HUDEP-2 (cell line): ENCODE measurements around the gene STRA8.

ENCODE experiments used
- DNase-seq, 76 experiments: peaks; one replicate each; lab custom pipeline; 2025; ENCODE audit not compliant: unreplicated experiment in 76 of 76; lab: John Stamatoyannopoulos, UW

The STRA8 gene

DNA sequence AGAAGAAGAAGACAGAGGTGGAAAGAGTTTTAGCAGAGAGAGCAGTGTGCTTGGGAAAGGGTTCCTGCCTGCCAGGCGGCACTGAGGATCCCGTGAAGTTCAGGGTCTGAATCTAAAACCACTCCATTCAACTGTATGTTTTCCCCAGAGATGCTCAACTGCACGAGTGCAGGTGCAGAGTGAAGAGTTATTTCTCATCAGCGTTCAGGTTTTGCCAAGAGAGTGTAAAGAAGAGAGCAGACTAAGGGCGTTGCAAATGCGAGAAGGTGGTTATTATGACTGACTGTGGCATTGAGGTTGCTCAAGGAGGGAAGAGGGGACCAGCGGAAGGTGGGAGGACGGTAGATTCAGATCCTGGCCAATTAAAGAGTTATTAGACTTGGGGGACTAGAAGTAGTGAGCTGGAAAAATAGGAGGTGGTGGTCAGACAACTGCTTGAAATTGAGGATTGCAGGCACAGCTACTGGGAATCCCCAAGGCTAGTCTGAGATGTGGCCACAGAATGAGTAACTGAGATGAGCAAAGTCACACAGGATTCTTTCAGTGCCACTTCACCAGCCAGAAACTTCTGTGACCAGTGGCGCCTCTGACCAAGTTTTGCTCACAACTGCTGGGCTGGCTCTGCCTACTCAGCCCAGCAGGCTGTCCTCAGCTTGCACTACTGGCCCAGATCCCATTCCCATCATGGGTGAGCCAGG is 29.1 kb downstream of the STRA8 start:
- no peak for DNase-seq

DNA sequence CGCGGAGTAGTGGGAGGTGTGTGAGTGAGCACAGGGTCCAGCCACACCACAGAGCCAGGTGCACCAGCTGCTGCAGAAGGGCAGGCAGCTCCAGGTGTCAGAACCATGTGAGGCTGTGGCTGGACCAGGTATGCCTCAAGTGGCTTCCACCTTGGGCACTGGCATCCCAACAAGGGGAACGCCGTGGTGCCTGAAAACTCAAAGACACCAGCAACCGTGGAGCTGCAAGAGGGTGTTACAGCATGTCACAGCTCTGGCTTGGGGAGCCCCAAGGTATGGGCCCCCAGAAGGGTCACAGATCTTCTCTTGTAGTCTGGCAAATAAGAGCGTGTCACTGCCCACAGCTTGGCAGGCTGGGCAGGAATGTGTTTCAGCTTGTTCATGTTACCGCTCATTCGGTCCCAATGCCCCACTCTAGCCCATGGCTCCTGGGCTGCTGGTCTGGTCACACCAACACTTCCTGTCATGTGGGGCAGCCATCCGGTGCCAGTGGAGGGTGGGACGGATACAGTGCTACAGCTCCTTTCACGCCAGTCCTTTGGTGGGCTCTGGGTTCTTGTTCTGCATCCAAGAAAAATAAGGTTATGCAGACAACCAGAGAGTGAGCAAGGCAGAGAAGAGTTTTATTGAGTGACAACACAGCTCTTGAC is 29.8 kb downstream of the STRA8 start:
- DNase-seq: no peak

DNA sequence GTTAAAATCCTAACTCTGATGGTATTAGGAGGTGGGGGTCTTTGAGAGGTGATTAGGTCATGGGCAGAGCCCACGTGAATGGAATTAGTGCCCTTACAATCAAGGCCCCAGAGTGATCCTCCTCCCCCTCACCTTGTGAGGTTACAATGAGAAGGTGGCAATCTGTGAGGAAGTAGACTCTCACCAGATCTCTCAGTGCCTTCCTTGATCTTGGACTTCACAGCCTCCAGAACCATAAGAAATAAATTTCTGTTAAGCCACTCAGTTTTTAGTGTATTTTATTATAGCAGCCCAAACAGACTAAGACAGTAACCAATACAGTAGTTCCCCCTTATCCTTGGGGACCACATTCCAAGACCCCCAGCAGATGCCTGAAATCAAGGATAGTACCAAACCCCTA is 32.0 kb downstream of the STRA8 start:
- DNase-seq: no peak

DNA sequence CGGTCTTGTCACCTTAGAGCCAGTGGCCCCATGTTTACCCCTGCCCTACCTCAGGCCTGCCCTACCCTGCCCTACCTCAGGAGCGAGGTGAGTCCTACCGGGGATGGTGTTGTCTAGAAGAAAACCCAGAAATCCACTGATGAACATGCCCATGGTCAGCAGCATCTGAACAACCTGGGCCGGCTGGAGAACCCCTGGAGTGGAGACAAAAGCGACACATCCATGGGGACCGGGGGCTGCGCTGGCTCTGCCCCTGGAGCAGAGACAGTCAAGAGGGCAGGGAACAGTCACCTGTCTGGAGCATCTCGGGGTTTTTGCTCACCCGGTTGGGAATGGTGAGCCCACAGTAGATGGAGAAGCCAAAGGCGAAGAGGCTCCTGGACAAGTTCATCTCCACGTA is 36.3 kb downstream of the STRA8 start:
- no peak for DNase-seq

DNA sequence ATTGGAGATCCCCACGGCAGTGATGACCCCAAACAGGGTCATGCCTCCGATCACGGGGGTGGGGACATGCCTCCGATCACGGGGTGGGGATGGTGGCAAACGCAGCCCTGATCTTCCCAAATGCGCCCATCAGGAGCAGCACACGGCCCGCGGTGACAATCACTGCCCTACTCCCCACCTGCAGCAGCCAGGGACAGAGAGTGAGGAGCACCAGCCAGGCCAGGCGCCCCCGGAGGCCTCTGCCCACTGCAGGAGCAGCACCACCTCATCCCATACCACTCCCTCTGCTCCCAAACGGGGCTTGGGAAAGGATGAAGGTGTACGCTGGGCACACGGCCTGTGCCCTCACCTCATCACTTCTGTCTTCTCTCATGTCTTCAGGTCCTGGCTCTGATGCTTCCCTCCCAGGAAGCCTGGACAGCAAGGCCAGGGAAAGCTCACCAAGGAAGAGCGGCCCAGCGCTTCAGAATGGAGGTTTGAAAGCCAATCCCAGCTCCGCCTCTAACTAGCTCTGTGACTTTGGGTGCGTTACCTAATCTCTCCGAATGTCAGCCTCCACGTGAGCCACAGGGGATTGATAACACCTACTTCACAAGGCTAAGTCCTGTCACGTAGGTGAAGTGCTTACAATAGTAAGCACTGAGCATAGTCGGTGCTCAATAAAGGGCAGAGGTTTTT is 37.1 kb downstream of the STRA8 start:
- no peak for DNase-seq

DNA sequence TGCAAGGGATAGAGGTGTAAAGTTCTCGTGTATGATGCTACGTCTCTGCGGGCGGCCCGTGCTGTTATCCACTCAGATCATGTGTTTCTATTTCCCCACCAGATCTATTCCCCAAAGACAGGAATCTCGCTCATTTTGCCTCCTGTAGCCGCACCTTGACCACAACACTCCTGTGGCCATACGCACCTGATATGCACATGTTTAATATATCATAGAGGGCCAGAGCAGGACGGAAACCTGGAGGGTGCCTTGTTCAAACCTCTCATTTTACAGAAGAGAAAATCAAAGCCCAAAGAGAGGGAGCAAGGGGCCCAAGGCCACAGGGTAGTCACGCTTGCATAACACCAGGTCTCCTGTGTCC is 37.6 kb downstream of the STRA8 start:
- DNase-seq: no peak

DNA sequence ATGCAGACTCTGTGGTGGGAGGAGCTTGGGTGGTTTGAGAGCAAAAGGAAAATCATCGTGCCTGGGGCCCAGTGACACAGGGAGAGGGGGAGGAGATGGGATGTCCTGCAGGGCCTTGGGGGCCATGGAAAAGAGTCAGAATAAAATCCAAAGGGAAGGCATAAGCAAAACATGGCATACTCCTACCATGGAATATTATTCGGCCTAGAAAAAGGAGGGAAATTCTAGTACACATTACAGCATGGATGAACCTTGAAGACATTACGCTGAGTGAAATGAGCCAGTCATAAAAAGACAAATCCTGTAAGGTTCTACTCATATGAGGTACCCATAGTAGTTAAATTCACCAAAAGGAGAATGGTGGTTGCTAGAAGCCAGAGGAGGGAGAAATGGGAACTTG is 38.7 kb downstream of the STRA8 start:
- DNase-seq: no peak

DNA sequence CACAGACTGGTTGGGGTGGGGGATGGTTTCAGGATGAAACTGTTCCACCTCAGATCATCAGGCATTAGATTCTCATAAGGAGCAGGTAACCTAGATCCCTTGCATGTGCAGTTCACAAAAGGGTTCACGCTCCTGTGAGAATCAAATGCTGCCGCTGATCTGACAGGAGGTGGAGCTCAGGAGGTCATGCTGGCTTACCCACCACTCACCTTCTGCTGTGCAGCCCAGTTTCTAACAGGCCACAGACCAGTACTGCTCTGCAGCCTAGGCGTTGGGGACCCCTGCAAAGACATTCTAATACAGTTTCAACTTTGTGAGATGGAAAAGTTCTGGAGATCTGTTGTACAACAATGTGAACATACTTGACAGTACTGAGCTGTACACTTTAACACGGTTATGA is 39.9 kb downstream of the STRA8 start:
- DNase-seq: no peak

DNA sequence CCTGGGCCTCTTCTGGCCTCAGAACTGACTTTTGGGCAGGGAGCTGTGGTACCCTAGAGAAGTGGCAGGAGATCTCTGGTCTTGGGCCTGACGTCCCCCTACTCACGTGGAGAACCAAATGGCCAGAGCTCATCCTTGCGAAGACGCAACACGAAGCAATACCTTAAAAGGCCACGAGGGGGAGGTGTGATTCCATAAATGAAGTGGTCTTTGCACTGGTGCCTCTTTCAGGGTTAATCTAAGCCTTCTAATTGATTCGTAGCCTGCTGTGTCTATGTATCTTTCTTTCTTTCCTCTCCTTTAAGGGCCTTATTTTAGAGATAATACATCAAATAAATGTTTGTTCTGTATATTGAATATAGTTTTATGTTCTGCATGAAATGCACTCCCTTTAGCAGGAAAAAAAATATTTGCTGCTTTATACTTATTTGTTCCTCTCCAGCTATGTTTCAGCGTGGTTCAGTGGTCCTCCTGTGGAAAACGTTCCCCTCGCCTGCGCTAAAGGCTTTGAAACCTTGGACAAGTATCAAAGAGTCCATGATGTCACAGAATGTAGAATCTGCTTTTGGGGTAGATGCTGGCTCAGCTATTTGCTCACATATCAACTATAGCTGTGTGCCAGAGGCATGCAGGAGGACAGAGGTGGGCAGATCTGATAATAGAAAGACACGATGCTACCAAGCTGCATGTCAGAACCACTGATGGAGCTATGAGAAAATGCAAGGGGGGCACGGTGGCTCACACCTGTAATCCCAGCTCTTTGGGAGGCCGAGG is 41.0 kb downstream of the STRA8 start:
- peak in 65 of 76 experiments; percentile 1 to 75 (median 37) for DNase-seq

DNA sequence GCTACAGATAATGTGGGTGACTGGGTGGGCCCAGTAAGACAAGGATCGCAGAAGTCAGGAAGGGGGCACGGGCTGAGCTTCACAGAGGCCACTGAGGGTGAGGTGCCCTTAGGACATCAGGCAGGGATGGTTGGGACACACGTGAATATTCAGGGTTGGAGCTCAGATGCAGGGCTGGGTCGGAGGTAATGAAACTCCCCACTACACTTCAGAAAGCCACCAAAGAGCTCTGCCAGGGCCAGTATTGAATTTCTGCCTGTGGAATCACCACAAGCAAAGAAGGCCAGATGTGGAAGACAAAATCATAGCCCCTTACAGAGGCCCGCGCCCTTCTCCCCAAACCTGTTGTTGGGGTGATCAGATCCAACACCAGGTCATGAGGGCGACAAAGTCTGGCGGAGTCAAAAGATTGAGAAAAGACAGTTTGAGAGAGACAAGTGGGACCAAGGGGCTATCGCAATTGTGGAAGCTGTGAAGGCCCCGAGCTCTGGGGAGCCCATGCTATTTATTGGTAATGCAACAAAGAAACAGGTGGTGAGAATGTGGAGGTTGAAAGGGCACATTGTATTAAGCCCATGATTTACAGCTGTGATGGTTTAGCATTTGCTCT is 42.4 kb downstream of the STRA8 start:
- DNase-seq: no peak

DNA sequence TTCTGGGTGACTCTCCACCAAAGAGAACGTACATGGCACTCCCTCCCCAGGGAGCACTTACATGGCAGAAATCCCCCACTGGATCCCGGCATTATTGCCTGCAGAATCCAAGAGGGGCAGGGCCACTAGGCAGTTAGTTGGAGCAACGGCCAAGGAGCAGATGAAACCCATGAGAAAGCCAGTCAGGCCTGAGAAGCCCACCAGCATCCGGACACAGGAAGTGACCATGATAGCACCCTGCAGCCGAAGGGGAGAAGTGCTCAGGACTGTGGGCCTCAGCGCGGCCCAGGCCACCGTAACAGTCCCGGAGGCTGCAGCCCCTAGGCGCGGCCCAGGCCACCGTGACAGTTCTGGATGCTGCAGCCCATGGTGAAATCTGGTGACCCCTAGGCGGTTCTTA is 43.5 kb downstream of the STRA8 start:
- no peak for DNase-seq

DNA sequence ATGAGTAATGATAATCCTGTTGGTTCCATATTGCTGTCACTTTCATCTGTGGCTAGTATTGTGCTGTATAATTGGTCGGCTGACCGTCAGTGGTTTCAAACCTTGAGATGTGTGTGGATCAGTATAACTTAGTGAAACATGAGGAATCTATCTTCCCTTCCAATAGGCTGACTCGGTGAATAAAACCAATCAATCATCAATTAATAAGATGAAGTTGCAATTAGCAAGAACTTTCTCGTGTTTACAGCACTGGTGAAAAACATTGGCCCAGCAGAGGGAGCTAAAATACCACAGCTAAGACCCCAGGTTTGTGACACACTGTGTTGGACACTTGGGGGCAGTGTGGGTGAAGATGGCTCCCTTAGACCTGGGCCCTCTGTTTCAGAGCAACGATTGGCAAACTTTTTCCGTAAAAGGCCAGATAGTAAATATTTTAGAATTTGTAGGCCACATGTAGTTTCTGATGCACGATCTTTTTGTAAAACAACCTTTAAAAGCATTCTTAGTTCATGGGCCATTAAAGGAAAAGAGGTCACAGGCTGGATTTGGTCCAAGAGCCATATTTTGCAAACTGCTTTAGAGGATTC is 47.8 kb downstream of the STRA8 start:
- peak in 71 of 76 experiments; percentile 6 to 87 (median 55) for DNase-seq

DNA sequence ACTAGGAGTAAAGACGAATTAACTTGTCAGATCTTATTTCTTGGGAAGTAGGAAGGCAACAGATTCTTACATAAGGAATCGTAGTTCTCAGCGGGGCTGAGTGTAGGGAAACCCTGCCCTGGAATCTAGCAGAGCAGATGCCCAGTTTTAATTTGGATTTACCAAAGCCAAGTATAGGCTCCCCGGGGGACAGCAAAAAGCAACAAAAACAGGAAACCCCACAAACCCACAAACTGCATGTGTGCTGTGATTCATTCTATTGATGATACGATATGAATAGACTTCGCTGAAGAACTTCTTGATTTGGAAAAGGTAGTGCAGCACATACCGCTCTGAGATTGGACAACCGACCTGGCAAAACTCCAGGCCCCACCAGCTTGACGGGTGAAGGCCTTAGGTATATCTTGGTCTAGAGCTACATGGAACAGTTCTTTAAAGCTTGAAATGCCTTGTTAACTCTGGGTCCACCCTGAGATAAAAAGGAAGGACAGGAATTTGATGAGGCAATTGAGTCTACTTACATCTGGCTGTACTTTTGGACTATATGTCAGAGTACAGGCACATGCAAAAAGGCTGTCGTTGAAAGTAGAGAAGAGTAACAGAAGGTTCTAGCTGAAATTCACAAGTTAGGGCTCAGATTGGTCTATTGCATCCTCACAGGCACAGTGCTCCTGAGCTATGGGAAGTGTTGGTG is 49.1 kb downstream of the STRA8 start:
- DNase-seq: no peak

DNA sequence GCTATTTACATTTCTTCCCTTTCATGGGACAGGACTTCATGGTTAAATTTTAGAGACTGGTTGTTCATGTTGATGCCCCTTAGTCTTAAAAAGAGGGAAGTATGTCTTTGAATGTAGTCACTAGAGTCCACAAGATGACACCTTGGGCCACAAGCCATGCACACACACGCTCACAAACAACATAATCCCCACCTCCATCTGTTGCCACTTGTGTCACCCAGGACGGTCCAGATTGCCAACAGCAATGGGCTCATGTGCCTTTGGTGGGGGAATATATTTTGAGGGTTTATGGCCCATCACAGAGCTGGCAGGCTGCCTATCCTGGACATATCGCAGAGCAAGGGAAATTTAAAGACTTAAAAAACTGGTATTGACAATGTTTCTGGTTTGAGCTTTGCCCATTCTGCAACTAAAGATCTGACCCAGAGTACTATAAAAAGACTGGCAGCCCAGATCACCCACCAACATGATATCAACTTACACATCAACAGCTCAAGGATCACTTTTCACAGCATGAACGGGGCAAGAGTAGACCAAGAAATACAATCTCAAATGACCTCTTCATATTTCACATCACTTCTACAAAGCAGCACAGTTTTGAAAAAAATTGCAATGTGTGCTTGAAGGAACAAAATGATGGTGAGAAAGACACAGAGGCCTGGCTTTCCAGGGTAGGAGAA is 50.5 kb downstream of the STRA8 start:
- DNase-seq: no peak

DNA sequence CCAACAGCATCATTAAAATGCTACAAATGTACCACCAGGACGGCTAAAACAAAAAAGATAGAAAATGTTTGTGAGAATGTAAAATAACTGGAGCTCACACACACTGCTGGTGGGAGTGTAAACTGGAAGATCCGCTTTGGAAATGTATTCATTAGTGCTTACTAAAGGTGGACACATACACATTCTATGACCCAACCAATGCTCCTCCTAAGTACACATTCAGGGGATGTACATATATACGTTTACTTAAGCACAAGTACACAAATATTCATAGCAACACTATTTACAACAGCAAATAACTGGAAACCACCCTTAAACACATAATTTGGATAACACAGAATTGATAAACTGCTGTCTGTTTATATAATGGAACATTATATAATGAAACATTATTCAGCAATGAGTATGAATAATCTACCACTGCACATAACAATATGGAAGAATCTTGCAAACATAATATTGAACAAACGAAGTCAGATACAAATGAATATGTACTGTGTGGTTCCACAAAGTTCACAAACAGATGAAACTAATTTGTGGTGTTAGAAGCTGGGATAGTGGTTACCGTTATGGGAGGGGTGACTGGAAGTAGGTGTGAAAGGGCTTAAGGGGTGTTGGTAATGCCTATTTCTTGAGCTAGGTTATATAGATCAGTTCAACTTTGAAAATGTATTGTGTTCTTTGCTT is 52.1 kb downstream of the STRA8 start:
- DNase-seq: no peak

DNA sequence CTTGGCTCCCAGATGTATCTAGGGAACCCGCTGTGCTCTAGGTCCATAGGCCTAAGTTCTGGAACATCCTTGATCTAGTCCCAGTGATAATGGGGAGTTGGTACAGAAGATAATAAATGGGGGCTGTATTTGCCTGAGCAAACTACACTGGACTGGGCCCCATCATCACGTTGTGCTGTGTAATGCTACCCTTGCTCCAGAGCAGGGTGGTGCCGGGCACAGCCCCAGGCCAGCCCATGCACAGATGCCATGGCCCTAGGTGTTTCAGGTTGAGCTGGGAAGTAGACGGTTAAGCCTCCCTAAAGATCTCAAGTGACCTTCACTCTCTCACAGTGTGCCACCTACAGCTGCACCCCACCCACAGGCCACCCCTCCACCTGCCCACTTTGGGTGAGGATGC is 53.2 kb downstream of the STRA8 start:
- DNase-seq: no peak

DNA sequence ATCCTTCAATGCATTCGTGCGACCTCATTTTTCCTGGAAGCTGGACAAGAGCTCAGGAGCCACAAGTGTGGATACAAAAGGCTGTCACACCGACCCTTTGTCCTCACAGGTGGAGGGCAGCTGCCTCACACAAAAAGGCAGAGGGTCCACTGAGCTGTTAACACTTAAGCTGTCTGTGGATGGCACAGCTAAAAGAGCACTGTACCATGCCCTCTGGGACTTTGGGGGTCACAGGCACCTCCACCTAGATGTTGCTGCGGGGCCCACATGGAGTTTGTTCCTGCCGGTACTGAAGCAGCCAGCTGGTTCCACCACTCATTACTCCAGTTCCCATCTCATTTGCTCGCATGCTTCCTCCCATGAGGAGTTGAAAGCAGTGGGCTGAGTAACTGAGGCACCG is 57.0 kb downstream of the STRA8 start:
- DNase-seq: no peak

DNA sequence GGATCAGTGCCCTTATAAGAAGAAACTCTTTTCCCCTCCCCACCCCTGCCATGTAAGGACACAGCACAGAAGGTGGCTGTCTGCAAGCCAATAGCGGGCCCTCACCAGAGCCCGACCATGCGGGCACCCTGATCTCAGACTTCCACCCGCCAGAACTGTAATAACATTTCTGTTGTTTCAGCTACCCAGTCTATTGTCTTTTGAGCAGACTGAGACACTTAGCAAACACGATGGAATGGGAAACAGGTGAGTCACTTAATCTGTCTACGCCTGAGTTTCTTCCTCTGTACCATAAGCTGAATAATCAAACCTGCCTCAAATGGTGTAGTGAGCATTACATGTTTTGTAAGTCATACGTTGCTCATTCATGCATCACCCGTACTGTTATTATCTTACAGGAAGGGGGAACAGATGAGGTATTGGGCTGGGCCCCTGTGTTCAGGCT is 58.2 kb downstream of the STRA8 start:
- DNase-seq: no peak

DNA sequence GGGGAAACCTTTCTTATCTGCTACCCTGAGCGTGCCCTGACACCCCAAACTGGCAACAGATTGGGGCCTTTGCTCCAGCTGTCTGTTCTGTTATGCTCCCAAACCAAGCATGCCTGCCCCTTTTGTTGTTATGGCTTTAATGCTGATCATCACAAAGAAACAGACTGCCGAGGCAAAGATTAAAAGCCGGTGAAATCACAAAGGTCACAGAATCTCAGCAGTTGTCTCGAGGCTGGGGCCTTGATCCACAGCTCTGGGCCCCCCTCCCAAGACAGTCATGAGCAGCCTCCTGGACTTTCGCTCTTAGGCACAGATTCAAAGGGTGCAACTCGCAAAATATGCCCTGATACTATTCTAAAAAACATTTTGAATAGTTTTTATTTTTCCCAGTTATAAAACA is 65.6 kb downstream of the STRA8 start:
- no peak for DNase-seq
